Fibroblast of mammary gland (primary cell): ENCODE data around the gene HIVEP3.

ENCODE experiments used
- DNase-seq: peaks from one replicate; pipeline ENCODE4 v3.0.0-alpha.2; 2010; ENCODE audit warnings: low read depth
- H3K4me3 ChIP-seq: 2 replicates; pipeline ENCODE4 v1.5.1; 2011; ENCODE audit warnings: low read depth, mild to moderate bottlenecking, low read length, moderate library complexity; ENCODE audit not compliant: control insufficient read depth
- CTCF ChIP-seq: conservative IDR thresholded peaks from 2 replicates; pipeline ENCODE4 v1.5.1; 2011; ENCODE audit warnings: low read depth, low read length, inconsistent platforms; ENCODE audit not compliant: control insufficient read depth, insufficient read depth

The HIVEP3 gene

GRCh38 chr1:41482001-41482765, 436.5 kb downstream of the HIVEP3 start:
- DNase-seq = no peak
- no peak for TF ChIP-seq CTCF
- H3K4me3 ChIP-seq = no peak overlapping the region

GRCh38 chr1:41481109-41481775, 437.5 kb downstream of the HIVEP3 start:
- DNase-seq = no peak
- H3K4me3 ChIP-seq = no peak overlapping the region
- no peak for TF ChIP-seq CTCF

- no peak for TF ChIP-seq CTCF
- no peak for DNase-seq
- H3K4me3 ChIP-seq = no peak overlapping the region
Observed at GRCh38 chr1:41480204-41481108, 438.3 kb downstream of the HIVEP3 start.

- TF ChIP-seq CTCF = no peak
- H3K4me3 ChIP-seq = no peak overlapping the region
- DNase-seq = no peak
Observed at GRCh38 chr1:41479808-41480160, 438.9 kb downstream of the HIVEP3 start.

- H3K4me3 ChIP-seq = no peak overlapping the region
- DNase-seq = peak; percentile 55
- TF ChIP-seq CTCF = no peak
Observed at GRCh38 chr1:41479000-41479807, 439.5 kb downstream of the HIVEP3 start.

- TF ChIP-seq CTCF = no peak
- H3K4me3 ChIP-seq = no peak overlapping the region
- no peak for DNase-seq
Observed at GRCh38 chr1:41478118-41478748, 440.5 kb downstream of the HIVEP3 start.
